ENCODE data around the gene SOS1. TPM values are rescaled to one million over a fixed set of nuclear protein-coding genes. Genes with fewer than 3 reads are reported as not detected.
"Not testable (repeated sequence)": the region's sequence is repeated elsewhere in the genome, so short reads cannot be mapped to it uniquely, and the experiment has no call there.

SOS1 gene
- total RNA-seq (2014; rRNA removed; shearing (Covaris generic)): 6.8 and 11.8 TPM in 2 replicates

GRCh38 chr2:39120771-39121522 lies at the start of gene SOS1:
Gene SOS1, minus strand, starts transcription at chr2:39121051. Its CDS starts 629 bp downstream, at chr2:39120422.
- peak; percentile 93 for DNase-seq (ENCODE audit: low read depth)

GRCh38 chr2:39164089-39164488 lies 43.2 kb upstream of the SOS1 start:
- no peak for DNase-seq (ENCODE audit: low read depth)

GRCh38 chr2:39160982-39161381 lies 40.1 kb upstream of the SOS1 start:
- DNase-seq (ENCODE audit: low read depth): no peak

GRCh38 chr2:39159283-39159682 lies 38.4 kb upstream of the SOS1 start:
- DNase-seq (ENCODE audit: low read depth): no peak

GRCh38 chr2:39158351-39158750 lies 37.5 kb upstream of the SOS1 start:
- DNase-seq (ENCODE audit: low read depth): peak; percentile 20

- no peak for DNase-seq (ENCODE audit: low read depth)
These were observed 36.0 kb upstream of the SOS1 start for GRCh38 chr2:39156846-39157245.

- DNase-seq (ENCODE audit: low read depth): no peak
These were observed 35.3 kb upstream of the SOS1 start for GRCh38 chr2:39156107-39156506.

GRCh38 chr2:39155573-39155972 lies 34.7 kb upstream of the SOS1 start:
- not testable (repeated sequence) for DNase-seq (ENCODE audit: low read depth)

- no peak for DNase-seq (ENCODE audit: low read depth)
These were observed 34.1 kb upstream of the SOS1 start for GRCh38 chr2:39154944-39155343.

GRCh38 chr2:39153312-39153711 lies 32.5 kb upstream of the SOS1 start:
- no peak for DNase-seq (ENCODE audit: low read depth)

GRCh38 chr2:39152504-39152903 lies 31.7 kb upstream of the SOS1 start:
- DNase-seq (ENCODE audit: low read depth): no peak

GRCh38 chr2:39150890-39151497 lies 30.1 kb upstream of the SOS1 start:
- DNase-seq (ENCODE audit: low read depth): no peak

GRCh38 chr2:39150102-39150562 lies 29.3 kb upstream of the SOS1 start:
- no peak for DNase-seq (ENCODE audit: low read depth)

- DNase-seq (ENCODE audit: low read depth): no peak
These were observed 25.8 kb upstream of the SOS1 start for GRCh38 chr2:39146630-39147029.

- no peak for DNase-seq (ENCODE audit: low read depth)
These were observed 25.1 kb upstream of the SOS1 start for GRCh38 chr2:39145906-39146421.

GRCh38 chr2:39144416-39144815 lies 23.6 kb upstream of the SOS1 start:
- DNase-seq (ENCODE audit: low read depth): no peak

- DNase-seq (ENCODE audit: low read depth): no peak
These were observed 22.2 kb upstream of the SOS1 start for GRCh38 chr2:39142904-39143605.

GRCh38 chr2:39141334-39142271 lies 20.8 kb upstream of the SOS1 start:
- peak; percentile 49 for DNase-seq (ENCODE audit: low read depth)

GRCh38 chr2:39140948-39141333 lies 20.1 kb upstream of the SOS1 start:
- DNase-seq (ENCODE audit: low read depth): not testable (repeated sequence)

- no peak for DNase-seq (ENCODE audit: low read depth)
These were observed 19.5 kb upstream of the SOS1 start for GRCh38 chr2:39140322-39140847.

All from M059J (cell line).